Activated CD4-positive, alpha-beta T cell treated with anti-CD3 and anti-CD28 coated beads, Interleukin-2, amount 50 U/mL, for 24 hours (primary cell): ENCODE data around the gene COL27A1.

ENCODE experiments used
- DNase-seq, 2 donors: peaks; one replicate each; pipeline ENCODE4 v3.0.0-alpha.2; 2020; ENCODE audit warnings: low read depth in 1 of 2, low spot score in 1 of 2

COL27A1 gene

GRCh38 chr9:114240216-114240615, 84.9 kb downstream of the COL27A1 start:
- no peak for DNase-seq

DNA sequence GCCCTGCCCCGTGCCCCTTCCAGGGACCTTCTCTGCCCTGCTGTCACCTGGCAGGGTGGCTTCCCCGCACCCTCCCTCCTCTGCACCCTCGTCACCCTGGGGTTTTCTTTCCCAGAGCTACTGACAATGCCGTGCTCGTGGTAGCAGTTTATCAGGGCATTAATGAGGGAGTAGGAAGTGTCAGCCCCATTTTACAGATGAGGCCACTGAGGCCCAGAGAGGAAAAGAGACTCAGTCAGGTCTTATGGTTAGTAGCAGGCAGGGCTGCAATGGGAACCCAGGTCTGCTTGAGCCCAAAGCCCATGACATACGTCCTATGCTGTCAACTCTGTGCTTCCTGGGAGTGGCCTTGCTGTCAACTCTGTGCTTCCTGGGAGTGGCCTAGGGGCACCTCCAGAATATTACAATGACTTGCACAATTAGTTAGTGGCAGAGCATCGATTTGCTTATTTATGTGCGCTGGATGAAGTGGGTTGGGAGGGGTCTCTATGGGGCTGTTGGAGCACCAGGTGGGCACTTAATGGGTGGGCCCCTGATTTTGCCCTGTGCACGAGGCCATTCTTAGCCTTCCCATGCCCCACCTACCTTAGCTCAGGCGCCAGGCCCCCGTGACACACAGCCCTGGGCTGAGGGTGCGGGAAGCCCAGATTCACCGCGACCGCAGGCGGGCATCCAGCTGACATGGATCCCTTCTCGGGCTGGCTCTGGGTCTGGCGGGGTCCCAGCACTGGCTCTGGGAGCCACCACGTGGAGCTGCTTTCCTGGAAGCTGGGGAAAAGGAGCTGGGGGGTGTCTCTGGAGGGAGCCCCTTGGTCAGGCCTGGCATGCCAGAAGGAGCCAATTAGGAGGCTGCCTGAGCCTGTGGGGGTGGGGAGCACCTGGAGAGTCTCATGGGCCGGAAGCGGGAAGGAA, 85.6 kb downstream of the COL27A1 start:
- DNase-seq: no peak

GRCh38 chr9:114242837-114243236, 87.5 kb downstream of the COL27A1 start:
- no peak for DNase-seq

GRCh38 chr9:114243240-114243639, 87.9 kb downstream of the COL27A1 start:
- DNase-seq: no peak

GRCh38 chr9:114244570-114244969, 89.2 kb downstream of the COL27A1 start:
- DNase-seq: no peak

DNA sequence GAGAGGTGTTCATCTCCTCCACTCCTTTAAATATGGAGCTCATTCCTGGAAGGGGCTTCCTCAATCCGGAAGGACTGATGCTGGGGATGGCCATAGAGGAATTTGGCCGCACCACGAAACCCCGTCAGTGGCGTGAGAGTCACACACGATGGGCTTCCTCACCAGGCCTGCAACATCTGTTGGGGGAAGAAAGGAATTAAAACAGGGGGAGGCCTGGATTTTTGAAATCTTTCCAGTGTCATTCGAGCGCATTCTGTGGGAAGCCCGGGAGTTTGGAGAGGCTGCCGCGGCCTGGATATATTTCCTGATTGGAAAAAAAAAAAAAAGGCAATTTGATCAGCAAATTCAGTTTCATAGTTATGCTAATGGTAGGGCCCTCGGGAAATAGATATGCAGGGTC, 91.2 kb downstream of the COL27A1 start:
- no peak for DNase-seq

DNA sequence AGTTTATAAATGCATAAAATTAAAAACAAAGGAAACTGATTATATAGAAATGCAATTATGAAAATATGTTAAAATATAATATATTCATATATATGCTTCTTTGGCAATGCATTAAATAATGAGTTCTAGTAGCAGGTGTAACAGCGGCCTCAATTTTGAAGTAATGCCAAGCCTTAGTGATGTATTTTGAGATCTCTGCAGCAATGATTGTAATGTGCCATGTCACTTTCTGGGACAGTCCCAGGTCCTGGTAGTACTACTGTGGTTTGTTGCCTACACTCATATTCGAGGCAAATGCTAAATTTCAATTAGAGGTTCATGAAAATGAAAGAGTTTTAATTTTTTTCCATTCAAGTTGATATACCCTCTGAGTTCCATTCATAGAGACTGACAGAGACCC, 91.7 kb downstream of the COL27A1 start:
- no peak for DNase-seq

DNA sequence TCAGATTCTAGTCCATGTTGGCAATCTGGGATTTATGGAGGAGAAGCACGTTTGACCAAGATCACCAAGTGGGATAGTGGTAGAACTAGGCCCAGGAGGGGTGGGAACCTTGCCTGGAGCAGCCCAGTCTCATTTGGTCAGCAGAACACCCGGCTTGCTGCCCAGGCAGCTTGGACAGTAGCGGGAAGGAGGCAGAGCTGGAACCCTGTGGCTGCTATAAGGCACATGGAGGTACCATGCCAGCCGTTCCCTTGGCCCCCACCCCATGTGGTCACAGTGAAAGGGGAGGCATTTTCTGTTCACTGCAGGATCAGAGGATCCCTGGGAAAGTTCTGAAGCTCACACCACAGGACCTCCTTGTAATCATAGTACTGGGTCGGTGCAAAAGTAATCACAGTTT, 92.2 kb downstream of the COL27A1 start:
- no peak for DNase-seq

DNA sequence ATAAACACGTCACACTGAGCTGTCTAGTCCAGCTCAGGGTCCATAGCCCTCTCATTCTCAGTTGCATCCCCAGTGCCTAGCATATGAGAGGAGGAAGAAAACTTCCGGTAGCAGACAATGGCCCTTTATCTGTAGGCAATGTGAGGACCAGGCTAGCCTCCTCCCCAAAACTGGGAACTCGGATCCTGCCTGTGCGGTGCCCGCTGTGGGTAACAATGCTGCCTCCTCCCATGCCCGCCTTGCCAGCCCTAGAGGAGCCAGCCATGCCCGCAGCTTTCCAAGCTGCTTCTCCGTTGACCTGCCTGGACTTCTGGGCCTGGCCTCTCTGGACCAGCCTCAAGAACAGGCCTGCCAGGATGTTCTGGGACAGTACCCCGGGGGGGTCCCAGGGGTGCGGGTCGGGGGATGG, 93.0 kb downstream of the COL27A1 start:
- no peak for DNase-seq

DNA sequence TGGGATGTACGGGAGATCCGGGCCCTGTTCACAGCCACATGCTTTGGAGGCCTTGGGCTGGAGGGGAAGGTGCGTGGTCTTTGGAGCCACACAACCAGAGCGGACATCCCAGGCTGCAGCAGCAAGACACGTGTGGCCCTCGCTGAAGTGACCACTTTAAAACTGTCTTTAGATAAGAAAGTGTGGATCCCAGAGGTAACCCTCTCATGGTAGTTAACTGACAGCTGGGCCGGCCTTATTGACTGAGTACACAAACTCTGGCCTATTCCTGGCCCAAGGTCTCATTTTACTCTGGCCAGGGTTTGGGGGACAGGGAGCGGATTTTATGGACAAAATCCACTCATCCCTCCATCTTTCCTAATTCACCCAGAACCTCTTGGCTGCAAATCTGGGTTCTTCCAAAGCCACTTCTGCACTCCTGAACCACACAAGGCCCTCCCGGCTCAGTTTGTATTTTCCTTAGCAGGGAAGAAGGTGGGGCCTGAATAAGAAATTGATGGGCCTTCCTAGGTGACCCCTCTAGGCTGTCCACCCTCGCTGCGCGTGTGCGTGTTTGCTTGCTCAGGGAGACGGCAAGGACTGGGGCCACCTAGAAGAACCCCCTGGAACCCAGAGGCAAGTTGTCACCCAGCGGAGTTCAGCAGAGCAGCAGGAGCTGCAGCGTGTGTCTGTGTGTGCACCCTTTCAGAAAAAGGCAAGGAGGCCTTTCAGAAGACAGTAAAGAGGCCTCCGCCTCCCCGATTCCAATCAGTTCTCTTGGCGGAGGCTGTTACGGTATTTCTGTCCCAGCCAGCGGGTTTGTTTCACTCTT, 94.3 kb downstream of the COL27A1 start:
- DNase-seq: no peak

DNA sequence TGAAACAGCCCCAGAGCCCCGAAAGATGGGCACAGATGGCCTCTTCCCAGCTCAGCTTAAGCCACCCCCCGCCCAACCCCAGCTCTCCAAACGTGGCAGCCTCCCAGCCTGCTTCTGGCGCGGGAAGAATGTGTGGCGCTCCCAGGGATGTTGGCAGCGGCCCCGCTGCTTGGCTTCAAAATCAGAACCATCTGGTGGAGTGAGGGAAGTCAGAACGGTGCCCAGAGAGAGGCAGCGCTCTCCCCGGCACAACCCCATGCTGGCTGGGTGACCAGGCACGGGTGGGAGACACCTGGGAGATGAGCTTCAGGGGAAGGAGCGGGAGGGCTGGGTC, 94.9 kb downstream of the COL27A1 start:
- DNase-seq: no peak

DNA sequence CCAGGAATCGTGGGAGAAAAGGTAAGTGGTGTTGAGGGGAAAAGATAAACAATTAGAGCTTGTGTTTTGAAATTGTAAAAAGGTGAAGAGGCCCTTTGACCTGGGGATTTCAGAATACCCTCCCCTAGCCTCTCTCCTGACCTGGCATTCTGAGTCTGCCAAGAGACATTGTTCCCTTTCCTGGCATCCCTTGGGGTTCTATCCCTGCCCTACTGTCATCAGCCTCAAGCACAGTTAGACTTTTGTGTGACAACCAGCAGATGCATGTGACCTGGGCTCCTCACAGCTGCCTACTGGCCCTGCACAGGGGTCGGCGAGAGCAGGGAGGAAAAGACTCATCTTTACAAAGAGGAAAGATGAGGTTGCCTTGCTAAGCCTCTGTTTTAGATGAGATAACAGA, 95.3 kb downstream of the COL27A1 start:
- DNase-seq: no peak

GRCh38 chr9:114252394-114252793, 97.1 kb downstream of the COL27A1 start:
- no peak for DNase-seq

DNA sequence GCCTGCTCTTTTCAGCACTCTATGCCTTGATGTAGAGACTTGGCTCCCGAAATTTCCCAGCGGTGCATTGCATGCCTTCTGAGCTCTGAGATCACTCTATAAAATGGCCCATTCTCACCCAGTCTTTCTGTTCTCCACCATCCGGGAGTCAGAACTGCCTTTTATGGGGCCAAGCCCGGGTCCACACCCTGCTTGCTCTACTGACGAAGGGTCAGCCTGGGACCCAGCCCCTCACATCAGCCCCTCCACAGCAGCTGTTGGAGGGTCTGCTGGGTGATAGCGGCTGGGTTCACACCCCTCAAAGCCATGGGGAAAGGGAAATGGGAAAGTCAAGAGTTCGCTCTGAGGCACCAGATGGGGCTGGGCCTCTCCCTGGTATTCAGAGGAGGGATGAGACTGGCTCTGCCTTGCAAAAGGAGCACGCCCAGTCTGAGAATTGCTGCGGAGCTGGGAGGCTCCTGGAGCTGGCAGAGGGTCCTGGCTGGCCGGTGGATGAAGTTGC, 101.5 kb downstream of the COL27A1 start:
- no peak for DNase-seq

DNA sequence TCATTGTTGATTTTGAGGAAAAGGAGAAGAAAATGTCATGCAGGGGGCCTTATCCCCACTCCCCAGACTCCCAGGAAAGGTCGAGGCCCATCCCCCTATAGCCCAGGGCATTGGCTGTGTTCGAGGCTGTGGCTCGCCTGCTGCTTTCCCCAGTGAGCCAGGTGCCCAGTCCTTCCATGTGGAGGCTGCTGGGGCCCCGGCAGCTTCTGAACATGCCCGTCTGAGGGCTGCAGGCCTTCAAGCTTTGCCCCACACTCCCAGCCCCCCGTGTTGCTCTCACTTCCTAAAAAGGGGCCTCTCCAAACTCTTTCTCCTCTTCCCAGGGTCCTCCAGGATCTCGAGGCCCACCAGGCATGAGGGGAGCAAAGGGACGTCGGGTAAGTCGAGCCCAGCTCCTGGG, 102.9 kb downstream of the COL27A1 start:
- DNase-seq: no peak

DNA sequence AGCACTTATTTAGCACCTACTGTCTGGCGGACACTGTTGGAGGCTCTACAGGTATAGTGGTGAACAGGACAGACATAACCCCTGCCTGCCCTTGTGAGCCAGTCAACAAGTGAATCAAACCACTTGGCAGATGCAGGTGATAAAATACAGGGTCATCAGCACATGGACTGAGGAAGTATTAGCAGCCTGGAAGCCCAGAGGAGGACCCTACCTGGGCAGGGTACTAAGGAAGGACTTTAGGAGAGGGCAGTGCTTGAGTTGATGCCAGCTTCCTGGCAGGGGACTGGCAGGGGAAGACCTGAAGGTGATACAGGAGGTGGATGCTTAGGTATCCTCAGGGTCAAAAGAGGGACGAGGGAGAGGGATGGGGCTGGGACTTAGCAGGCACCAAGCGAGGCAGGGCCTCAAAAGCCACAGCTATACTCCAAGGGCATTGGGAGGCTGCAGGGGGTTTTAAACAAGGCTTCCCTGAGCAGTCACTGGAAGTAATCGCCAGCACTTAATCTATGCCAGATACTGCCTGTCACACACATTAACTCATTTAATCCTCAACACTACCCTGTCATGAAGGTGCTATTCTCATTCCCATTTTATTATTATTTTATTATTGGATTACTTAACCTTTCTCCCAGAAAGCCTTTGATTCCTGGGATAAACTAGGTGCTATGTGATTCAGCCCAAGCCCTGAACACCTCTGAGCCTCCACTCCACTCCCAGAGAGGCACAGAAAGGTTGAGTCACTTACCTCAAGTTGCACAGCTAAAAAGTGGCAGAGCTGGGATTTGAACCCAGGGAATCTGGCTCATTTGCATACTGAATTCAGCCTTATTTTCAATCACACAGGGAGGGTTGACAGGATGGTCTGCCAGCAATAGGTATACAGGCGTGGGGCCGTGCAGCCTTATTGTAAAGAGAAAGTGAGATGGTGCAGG, 103.8 kb downstream of the COL27A1 start:
- no peak for DNase-seq

DNA sequence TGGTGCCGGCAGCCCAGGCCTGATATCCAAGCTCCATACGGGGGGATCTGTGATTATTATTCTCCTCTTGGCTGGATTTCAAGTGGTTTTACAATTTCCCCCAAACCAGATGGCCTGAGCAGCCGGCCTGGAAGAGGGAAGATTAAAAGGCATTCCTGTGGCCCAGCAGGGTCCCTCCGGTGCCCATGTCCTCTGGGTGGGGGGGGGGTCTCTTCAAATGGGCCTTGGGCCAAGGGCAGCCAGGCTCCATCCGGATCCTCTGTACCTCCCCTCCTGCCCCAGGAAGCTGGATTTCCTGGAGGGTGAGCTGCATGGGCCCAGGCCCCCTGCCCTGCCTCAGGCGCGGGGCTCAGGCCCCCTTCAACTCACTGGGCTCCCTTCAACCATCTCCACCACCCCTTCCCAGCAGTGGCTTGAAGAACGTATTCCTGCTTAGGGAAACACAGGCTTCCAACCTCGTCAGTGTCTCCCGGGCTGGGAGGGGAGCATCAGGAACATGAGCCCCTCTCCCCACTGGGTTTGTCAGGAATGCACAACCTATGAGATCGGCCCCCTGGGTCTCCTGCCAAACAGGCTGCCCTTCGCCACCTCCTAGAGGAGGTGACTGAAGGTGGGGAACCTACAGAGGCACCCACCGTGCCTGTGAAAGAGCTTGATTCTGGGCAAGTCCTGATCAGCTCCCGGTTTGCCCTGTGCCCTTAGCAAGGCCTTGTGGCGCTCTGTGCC, 104.6 kb downstream of the COL27A1 start:
- no peak for DNase-seq

GRCh38 chr9:114261026-114261425, 105.7 kb downstream of the COL27A1 start:
- DNase-seq: no peak

DNA sequence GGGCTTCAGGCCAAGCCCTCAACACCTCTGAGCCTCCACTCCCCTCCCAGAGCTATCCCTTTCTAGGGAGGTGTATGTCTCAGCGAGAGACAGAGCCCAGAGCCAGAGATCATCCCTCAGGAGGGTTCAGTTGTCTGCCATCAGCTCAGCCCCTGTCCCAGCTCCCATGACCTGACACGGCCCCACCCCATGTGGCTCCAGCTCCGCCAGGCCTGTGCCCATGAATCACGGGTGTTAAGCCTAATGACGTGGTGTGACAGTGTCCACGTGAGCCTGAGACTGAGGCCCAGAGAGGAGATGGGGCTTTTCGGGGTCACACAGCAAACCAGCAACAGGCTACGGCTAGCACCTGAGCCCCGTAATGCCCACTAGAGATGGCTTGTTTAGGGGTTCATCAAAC, 106.7 kb downstream of the COL27A1 start:
- no peak for DNase-seq

GRCh38 chr9:114263853-114264510, 108.6 kb downstream of the COL27A1 start:
- no peak for DNase-seq
